Breast epithelium (tissue), 4 donors: ENCODE results near the gene YWHAH. TPM values are rescaled to one million over a fixed set of nuclear protein-coding genes. Genes with fewer than 3 reads are reported as not detected.
A peak's percentile ranks its signal among the peaks of the same experiment; 100 is the strongest.

ENCODE experiments used
- DNase-seq, 2 donors: peaks; one replicate each; pipeline ENCODE4 v3.0.0-alpha.2; 2019; ENCODE audit warnings: low spot score in 2 of 2
- H3K27ac ChIP-seq, 2 donors: fragments of 200-600 bp; sonication (generic) in 1 of 2; one replicate each; pipeline ENCODE4 v1.5.1; 2016 to 2019; ENCODE audit warnings: mild to moderate bottlenecking in 1 of 2
- H3K27me3 ChIP-seq, 2 donors: fragments of 200-600 bp; sonication (generic) in 1 of 2; one replicate each; pipeline versions ENCODE4 v1.5.1 to v1.6.0; 2017 to 2019; ENCODE audit warnings: control low read depth in 1 of 2, mild to moderate bottlenecking in 1 of 2
- H3K36me3 ChIP-seq: fragments of 200-600 bp; one replicate; pipeline ENCODE4 v1.5.1; 2019
- H3K4me1 ChIP-seq, 2 donors: fragments of 200-600 bp; sonication (generic); one replicate each; pipeline ENCODE4 v1.5.1; 2016 to 2019; ENCODE audit warnings: control low read depth in 1 of 2
- H3K4me3 ChIP-seq, 3 donors: fragments of 200-600 bp; sonication (generic); 1 replicate in 2 of 3; 2 replicates in 1 of 3; pipeline ENCODE4 v1.5.1; 2016 to 2019; ENCODE audit warnings: mild to moderate bottlenecking in 3 of 3, moderate library complexity in 2 of 3
- H3K9me3 ChIP-seq, 2 donors: fragments of 200-600 bp; sonication (generic) in 1 of 2; one replicate each; pipeline ENCODE4 v1.5.1; 2016 to 2019; ENCODE audit warnings: control low read depth in 1 of 2
- CTCF ChIP-seq, 3 donors: fragments of 450-650 bp; IDR thresholded peaks; one replicate each; pipeline ENCODE4 v1.5.1; 2016 to 2017; ENCODE audit warnings: antibody characterized with exemption in 3 of 3, mild to moderate bottlenecking in 3 of 3, moderate library complexity in 3 of 3
- POLR2A ChIP-seq: fragments of 450-650 bp; IDR thresholded peaks from one replicate; pipeline ENCODE4 v1.6.1; 2016; ENCODE audit warnings: antibody characterized with exemption, mild to moderate bottlenecking, moderate library complexity
- POLR2AphosphoS5 ChIP-seq, 3 donors: sonication (generic); formaldehyde crosslinking; IDR thresholded peaks; one replicate each; pipeline ENCODE4 v1.6.1; 2017; ENCODE audit warnings: antibody characterized with exemption in 3 of 3
- intact Hi-C: fragments of 100-400 bp; cut with DNase I; formaldehyde crosslinking; loops from one replicate; pipeline ENCODE4 v1.15.1; 2023; ENCODE audit warnings: low total_unique reads
- total RNA-seq, 3 donors: library from RNA; depleted of rRNA; stranded (reverse); fragments of >200 nt; gene quantifications; one replicate each; pipeline ENCODE4 v1.1.0, GENCODE V29; 2016

Gene YWHAH
- total RNA-seq, 3 donors from 2014 or later: 58.7 to 94.3 (median 85.9) TPM

- Histone ChIP-seq H3K27me3 (no peaks in the 10 kb centered on the region), H3K4me3 (no peak overlapping the region), H3K9me3 (no peaks in the 10 kb centered on the region), H3K4me1 (peaks cover 4 to 13% of the 10 kb centered on the region in 2 donors), H3K27ac (no peak overlapping the region), H3K36me3 (no peaks in the 10 kb centered on the region)
- intact Hi-C loops: no loop called here
- TF ChIP-seq CTCF (IDR thresholded peaks at IDR 0.05) (no peak), POLR2AphosphoS5 (IDR thresholded peaks at IDR 0.05) (no peak), POLR2A (no peak)
- no peak for DNase-seq
Measured at GRCh38 chr22:31942091-31942490, 2.2 kb upstream of the YWHAH start.

- no peaks in the 10 kb centered on the region for H3K36me3 ChIP-seq
- peak overlapping the region; percentile 78 to 100 (median 94) for H3K4me3 ChIP-seq
- intact Hi-C loops: no loop called here
- no peak for DNase-seq
- H3K27ac ChIP-seq: peak overlapping the region; percentile 96 to 100
- peaks cover 4 to 13% of the 10 kb centered on the region in 2 donors for H3K4me1 ChIP-seq
- no peaks in the 10 kb centered on the region for H3K27me3 ChIP-seq
- H3K9me3 ChIP-seq: no peaks in the 10 kb centered on the region
- TF ChIP-seq POLR2AphosphoS5 (IDR thresholded peaks at IDR 0.05) (no peak), CTCF (IDR thresholded peaks at IDR 0.05) (no peak), POLR2A (no peak)
Measured at GRCh38 chr22:31943206-31943977, 943 bp upstream of the YWHAH start.

GRCh38 chr22:31944700-31945442 lies 536 bp downstream of the YWHAH start:
- intact Hi-C loops: no loop called here
- TF ChIP-seq CTCF (IDR thresholded peaks at IDR 0.05) (peak in 1 of 3 donors; percentile 24), POLR2AphosphoS5 (IDR thresholded peaks at IDR 0.05) (no peak), POLR2A (no peak)
- Histone ChIP-seq H3K27ac (peak overlapping the region; percentile 96 to 100), H3K9me3 (no peaks in the 10 kb centered on the region), H3K27me3 (no peaks in the 10 kb centered on the region), H3K4me1 (peaks cover 4 to 13% of the 10 kb centered on the region in 2 donors), H3K4me3 (peak overlapping the region; percentile 78 to 100 (median 94)), H3K36me3 (no peaks in the 10 kb centered on the region)
- peak in 1 of 2 donors; percentile 29 for DNase-seq

GRCh38 chr22:31945443-31945855 lies 1.1 kb downstream of the YWHAH start:
- Histone ChIP-seq H3K4me3 (peak overlapping the region; percentile 78 to 100 (median 94)), H3K9me3 (no peaks in the 10 kb centered on the region), H3K4me1 (peaks cover 4 to 13% of the 10 kb centered on the region in 2 donors), H3K27me3 (no peaks in the 10 kb centered on the region), H3K27ac (peak overlapping the region; percentile 96 to 100), H3K36me3 (no peaks in the 10 kb centered on the region)
- DNase-seq: no peak
- intact Hi-C loops: no loop called here
- no peak for TF ChIP-seq CTCF (IDR thresholded peaks at IDR 0.05)
- TF ChIP-seq POLR2AphosphoS5 (IDR thresholded peaks at IDR 0.05): no peak
- no peak for TF ChIP-seq POLR2A
